GM21717 (cell line): ENCODE measurements around the gene DUSP14.
"Not testable (repeated sequence)": the region's sequence is repeated elsewhere in the genome, so short reads cannot be mapped to it uniquely, and the experiment has no call there.

ENCODE experiments used
- ATAC-seq: cut with Tn5 transposase; IDR thresholded peaks from one replicate; pipeline ENCODE4 v1.9.1; 2021; ENCODE audit warnings: mild to moderate bottlenecking, moderate library complexity; ENCODE audit not compliant: unreplicated experiment

Gene DUSP14

DNA sequence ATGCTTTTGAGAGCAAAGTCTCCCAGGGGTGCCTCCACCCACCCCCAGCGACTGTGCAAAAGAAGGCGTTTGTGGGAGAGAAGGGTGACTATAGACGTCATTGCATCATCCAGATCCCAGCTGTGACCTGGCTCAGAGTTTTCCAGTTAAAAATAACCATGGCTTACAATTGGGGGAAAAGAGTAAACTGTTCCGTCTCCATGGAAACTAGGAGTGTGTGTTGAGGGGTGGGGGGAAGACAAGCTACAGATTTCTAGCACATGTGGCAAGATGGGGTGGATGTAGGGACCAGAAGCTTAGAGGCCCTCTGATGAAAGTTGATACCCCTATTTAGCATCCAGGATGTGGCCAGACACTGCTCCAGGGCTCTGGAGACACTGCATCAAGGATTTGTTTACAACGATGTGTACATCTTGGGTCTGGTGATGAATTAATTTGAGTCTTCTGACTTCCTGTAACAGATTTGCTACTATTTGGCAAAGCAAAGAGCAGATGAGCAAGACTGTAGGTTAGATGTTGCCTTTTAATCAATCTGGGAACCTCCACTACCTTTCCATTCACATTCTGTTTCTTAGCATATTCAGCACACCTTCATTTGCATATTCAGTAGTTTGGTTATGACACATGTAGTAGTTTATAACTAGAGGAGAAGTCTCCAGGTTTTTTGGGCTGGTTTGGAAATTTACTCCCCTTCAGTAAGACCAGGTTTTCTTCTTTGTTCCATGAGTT, 6.2 kb upstream of the DUSP14 start:
- ATAC-seq: no peak

DNA sequence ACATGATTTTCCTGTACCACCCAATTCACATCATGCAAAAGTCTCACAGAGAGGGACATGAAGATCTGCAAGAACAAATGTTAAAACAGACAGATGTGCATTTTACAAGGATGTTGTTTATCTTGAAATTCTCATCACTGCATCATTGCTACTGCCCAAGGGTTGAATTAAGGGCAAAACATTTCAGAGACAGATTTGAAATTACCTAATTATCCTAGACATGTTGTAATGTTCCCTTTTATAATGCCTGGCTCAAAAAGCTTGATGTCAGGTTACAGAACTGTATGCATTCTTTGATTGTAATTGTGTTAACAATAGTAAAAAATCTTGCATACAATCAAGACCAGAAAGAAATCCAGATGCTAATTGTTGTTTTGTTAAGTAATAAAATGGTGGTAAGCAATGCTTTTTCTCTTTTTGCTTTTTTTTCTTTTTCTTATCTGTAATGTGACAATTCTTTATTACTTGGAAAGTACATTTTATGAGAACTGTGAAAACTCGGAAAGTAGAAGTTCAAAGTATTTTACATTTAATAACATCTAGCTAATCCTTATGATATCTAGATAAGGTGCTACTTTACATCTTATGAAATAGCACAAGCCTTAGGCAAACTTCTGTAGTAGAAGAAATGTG, 3.6 kb upstream of the DUSP14 start:
- ATAC-seq: no peak

DNA sequence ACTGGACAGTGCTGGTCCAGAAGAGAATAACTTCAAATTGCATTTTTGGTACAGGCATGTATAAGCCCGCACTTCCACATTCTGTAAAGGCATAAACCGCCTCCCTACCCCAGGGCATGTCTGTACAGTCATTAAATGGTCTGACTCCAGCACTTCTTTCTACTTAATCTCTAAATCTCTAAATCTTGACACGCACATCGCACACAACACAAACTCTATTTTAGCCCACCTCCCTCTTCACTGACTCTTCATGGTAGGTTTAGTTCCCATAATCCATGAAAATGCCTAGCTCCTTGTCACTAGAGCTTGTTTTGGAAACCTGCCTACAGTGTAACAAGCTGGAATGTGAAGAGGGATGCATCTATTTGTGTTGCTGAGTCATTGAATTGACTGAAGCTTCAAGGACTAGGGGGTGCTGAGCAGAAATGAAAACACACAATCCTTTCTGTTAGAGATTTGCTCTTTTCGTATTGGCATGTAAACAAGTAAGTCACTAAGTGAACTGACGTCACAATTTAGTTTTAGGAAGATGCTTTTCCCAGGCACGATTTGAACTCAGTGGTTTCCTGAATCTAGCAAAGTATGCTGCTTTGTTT, 1.6 kb upstream of the DUSP14 start:
- ATAC-seq: no peak

DNA sequence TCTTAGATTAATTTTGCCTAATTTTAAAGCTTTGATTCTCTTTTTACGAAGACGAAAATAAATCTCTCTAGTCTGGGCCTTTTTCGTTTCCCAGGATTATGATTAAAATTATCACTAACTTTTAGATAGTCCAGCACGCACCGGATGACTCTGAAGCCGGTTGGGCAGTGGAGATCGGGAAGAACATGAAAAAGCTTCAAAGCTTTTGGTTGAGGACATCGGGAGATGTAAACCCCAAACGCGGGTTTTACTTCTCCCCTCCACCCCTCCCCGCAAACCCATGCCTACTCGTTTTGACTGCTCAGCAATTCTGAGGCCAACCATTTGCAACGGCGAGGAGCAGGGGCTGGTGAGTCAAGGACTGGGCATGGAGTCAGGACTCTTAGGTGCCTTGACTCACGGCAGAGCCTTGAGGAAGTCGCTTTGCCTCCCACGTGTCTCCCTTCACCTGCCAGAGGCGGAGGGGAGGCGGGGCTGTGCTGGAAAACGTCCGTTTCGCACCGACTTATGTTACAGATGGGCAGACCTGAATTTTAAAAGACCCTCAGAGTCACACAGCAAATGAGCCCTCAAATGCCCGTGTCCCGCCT, 989 bp upstream of the DUSP14 start:
- no peak for ATAC-seq

DNA sequence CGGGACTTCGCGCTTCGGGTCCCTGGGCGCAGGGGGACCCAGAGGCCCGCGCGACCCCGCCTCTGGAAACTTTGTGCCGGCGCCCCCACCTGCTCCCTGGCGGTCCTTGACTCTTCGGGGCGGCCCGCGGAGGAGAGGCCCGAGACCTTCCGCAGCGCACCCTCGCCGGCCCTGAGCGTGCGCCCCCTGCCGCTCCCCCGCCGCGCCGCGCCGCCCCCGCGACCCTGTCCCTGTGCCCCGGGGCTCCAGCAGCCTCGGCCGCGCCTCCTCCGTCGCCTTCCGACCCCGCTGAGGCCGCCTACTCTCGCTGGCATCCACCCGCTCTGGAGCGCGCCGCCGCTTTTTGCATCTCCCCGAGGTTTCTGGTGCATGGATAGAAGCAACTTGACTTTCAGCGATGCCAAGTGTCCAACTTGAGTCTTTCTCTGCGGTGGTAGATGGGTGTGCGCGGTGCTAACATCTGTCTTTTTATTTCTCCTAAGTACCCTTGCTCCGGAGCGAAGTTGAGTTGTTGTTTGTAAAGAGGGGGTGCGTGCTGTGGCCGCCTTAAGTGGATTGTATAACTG, 414 bp downstream of the DUSP14 start:
- ATAC-seq: peak; percentile 34

DNA sequence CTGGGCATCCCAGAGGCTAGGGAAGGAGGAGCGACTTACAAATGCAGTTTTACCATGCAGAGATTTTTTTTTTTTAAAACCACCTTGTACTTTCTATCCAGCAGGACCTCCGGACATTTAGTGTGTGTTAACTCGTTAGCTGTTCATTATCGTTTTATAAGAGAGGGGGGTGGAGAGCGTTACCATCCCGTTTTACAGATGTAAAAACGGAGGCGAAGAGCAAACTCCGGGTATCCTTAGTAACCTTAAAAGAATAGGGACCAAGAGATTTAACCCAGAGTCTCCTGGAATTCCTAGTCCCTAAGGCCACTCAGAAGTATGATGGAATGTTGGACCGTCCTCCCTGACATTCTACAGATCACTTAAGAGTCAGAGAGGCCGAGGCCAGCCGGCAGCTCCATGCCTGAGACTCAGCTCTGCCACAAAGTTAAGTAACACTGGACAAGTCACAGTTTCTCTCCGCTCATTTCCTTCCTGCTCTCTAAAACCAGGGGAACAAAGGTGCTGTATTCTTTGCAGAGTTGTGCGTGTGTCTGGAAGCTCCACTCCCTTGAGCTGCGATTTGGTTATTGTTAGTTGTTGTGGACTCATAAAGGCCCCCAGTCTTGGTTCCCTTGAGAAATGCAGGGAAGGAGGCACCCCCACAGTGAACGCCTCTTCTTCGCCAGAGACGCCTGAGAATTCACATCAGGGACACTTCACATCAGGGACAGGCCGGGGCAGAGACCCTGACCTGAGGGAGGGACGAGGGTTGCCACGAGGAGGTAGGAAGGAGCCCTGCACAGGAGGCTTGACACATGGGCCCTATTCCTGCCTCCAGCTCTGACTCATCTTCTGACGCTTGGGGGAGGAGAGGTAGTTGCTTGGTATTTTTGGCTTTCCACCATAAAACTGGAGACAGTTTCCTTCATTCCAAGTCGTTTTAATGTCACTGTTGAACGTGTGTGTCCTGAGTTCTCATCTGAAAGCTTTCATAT, 1.2 kb downstream of the DUSP14 start:
- no peak for ATAC-seq

DNA sequence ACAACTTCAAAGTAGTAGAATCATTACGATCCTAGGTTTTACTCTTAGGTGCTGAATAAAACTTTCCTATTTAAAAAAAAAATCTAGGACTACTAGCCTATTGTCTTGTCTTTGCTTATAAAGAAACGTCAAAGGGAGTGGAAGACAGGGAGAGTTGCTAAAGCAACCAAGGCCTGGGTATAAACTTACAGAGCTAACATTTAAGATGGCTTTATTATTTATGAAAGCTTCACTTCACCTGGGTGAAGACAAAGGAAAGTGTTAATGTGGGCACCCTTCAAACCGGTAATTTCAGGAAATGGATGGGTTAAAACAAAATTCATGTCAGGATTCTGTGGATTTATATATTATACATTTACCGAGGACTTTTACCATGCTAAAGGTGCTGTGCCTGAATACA, 2.5 kb downstream of the DUSP14 start:
- ATAC-seq: no peak

DNA sequence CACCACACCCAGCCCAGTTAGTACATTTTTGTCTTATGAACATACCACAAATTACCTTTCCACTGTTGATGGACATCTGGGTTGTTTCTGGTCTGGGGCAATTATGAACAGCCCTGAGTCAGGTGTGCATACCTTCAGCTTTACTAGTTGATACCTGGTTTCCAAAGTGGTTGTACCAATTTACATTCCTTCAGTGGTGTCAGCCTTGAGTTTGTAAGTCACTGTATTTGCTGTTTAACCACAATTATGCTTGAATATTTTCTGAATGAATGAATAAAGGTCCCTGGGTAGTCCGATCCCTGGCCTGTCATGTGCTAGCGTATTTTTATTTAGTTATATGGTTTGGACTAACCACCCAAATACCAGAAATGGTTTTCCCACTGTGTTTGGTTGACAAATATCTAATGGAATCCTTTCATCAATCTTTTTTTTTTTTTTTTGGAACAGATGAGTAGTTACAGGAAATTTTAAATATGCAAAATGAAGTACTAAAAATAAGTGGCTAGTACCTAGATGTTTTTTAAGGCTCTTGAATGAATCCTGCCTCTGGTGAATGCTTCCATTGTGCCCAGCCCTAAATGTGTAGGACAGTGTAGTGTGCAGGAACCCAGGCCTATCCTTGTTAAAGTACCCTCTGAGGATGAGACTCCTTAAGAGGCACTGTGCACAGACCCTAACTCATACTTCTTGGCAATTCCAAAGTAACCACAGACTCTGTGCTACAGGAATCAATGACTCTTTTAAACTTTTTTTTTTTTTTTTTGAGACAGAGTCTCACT, 3.7 kb downstream of the DUSP14 start:
- ATAC-seq: no peak

DNA sequence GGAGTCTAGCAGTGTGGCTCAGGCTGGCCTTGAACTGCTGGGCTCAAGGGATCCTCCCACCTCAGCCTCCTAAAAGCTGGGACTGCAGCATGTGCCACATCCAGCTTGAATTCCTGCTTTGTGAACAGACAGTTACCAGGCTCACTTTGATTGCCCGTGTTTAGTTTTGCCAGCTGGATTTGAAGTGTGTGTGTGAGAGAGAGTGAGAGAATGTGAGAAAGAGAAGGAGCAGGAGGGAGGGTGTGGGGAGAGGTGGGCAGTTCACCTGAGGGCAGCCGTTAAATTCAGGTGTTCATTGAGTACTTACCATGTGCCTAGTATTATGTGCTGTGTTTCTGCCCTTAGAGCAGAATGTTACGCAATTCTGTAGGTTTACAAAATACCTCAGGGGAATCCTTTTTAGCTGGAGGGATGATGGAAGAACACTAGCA, 4.7 kb downstream of the DUSP14 start:
- no peak for ATAC-seq

DNA sequence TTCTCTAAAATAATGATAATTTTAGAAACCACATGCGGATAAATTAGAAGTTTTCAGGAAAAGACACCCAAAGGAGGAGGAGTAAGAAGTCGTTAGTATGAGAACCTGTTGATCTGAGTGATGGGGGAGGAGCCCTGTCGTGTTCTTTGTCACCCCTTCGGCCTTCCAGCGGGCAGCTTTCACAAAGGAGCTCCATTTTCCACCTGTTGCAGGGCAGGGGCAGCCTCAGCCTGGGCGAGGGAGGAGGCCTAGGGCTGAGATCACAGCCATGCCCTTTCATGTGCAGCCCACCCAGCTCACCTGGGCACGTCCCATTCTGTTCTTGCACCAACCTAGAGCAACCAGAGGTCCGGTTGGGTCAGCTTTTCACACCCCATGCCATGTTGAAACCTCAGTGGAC, 5.3 kb downstream of the DUSP14 start:
- ATAC-seq: no peak

DNA sequence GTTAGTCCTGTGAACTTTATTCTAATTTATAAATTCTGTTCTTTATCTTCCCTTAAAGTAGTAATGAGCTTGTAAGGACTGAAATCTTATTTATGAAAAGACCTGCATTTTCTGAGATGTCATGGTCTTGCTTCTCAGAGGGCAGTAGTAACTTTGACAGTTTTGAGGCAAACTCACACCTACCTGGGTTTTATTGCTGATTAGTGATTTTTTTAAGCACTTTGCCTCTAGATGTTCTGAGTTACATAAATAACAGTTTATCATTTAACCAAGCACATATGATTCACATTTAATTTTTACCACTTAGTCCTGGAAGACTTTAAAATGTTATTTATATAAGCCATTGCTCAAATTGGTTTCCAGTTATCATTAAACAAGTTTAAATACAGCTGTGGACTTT, 10.7 kb downstream of the DUSP14 start:
- no peak for ATAC-seq

DNA sequence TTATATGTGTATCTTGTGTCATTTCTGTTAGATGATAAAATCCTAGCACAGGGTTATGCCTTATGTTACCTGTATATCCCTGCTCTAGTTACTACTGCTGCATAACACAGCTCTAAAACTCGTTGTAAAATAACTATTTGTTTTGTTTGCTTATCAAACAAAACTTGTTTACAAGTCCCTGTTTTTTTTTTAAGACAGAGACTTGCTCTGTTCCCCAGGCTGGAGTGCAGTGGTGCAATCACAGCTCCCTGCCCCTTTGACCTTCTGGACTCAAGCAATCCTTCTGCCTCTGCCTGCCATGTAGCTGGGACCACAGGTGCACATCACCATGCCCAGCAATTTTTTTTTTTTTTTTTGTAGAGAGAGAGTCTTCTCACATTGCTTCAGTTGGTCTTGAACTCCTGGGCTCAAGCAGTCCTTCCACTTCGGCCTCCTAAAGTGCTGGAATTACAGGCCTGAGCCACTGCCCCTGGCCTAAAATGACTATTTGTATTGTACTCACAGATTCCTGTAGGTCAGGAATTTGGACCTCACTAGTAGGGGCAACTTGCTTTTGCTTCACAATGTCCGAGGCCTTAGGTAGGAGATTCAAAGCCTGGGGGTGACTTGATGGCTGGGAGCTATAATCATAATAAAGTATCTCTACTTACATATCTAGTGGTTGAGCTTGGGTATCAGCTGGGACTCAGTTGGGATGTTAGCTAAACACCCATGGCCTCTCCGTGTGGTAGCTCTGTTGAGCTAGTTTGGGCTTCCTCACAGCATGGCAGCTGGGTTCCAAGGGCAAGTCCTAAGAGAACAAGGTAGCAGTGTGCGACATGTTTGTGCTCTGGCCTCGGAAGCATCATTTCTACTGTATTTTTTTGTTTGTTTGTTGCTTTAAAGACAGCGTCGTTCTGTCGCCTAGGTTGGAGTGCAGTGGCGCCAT, 12.6 kb downstream of the DUSP14 start:
- no peak for ATAC-seq

DNA sequence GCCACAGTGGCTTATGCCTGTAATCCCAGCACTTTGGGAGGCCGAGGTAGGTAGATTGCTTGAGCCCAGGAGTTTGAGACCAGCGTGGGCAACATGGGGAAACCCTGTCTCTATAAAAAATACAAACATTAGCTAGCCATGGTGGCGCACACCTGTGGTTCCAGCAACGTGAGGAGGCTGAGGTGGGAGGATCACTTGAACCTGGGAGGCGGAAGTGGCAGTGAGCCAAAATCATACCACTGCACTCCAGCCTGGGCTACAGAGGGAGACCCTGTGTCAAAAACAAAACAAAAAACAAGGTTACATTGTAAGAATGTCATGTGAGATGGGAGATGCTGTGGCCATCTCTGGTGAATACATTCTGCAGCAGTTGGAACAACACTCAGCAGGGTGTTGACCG, 13.5 kb downstream of the DUSP14 start:
- no peak for ATAC-seq

DNA sequence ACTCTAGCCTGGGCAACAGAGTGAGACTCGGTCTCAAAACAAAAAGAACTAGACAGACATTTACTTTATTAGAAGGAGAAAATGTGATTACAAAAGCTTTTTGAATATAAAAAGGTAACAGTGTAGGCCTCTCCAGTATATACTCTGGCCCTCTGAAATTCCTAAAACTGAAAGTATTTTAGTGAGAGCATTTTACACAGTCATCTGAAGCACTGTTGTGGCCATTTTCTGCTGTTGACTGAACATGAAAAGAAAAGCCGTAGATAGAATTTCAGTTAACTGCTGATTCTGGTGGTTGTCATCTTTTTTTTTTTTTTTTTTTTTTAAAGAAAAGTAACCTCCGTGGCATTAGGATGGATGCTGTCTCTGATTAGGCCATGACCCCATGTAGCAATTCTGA, 15.6 kb downstream of the DUSP14 start:
- no peak for ATAC-seq

DNA sequence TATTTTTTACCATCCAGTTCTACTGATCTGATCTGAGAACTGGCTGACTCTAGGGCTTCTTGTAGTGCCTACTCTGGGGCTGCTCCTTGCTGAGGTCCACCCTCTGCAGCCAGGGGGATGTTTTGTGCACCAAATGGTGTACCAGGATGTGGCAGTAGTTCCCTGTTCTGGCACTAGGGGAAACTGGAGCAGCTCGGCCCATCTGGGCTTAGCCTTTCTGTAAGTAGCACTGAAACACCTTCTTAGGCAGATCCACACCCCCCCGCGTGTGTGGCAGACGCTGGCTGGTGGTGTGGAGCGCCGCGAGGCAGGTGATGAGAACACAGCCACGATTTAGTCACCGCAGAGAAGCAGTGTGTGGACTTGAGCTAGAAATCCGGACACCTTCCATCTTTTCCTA, 17.0 kb downstream of the DUSP14 start:
- no peak for ATAC-seq

DNA sequence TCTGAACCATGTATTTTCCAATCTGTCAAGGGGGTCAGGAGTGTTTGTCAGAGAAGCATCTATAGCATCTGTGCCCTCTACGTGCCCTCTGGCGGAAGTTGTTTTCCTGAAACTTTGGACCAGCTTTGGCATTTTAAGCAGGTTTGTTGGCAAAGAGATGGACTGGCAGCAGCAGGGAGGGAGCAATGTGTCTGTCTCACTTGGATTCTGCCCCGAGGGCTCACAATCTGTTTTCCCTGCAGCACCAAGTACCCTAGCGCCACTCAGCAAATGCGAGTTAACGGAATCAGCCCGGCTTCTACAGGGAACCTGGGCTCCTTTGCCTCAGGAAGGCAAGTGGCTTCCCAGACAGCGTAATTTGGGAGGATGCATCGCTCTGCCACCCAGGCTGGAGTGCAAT, 17.4 kb downstream of the DUSP14 start:
- ATAC-seq: no peak

DNA sequence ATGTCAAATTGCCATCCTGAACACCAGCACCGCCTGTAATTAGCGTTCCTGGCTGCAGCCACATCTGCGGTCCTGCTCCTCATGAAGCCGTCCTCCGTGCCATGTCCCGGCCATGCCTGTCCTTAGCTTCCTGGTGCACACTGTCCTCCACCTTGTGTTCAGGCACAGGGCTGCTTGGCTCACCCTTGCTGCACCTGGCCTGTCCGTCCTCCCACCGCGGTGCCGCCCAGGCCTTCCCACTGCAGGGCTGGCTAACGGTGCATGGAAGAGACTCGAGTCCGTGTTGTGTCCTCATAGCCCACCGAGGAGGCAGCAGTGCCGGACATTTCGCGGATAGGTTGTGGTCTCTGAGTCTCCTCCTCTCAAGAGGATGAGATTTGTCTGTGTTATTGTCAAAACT, 20.4 kb downstream of the DUSP14 start:
- no peak for ATAC-seq

DNA sequence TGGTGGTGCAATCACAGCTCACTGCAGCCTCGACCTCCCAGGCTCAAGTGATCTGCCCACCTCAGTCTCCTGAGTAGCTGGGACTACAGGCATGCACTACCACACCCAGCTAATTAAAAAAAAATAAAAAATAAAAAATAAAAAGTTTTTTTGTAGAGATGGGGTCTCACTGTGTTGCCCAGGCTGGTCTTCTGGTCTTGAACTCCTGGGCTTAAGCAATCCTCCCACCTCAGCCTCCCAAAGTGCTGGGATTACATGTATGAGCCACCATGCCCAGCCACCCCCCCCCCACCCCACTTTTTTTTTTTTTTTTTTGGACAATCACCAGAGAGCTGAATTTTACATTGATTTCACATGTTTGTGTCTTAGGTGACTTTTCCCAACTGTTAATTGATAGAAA, 22.0 kb downstream of the DUSP14 start:
- not testable (repeated sequence) for ATAC-seq
